Left lobe of liver (tissue), 2 donors: ENCODE measurements around the gene TM4SF20. TPM values are rescaled to one million over a fixed set of nuclear protein-coding genes. Genes with fewer than 3 reads are reported as not detected.

ENCODE experiments used
- ATAC-seq: fragments of 200-7000 bp; cut with Tn5 transposase; one replicate; pipeline ENCODE4 v1.9.1; 2020; ENCODE audit warnings: mild to moderate bottlenecking, moderate library complexity
- DNase-seq: peaks from one replicate; pipeline ENCODE4 v3.0.0-alpha.2; 2020; ENCODE audit warnings: low spot score
- total RNA-seq: library from RNA; stranded (reverse); gene quantifications from one replicate; pipeline ENCODE4 v1.2.1, GENCODE V29; 2021
- donor health status: DM: no; HTN: no; CAD: no; lungs with moderate emphysema.
- donor health status: DM: no; HTN: yes; CAD: no.

The TM4SF20 gene
- not detected for total RNA-seq

- no peak for ATAC-seq
- DNase-seq, result no peak
These were observed at the start of gene TM4SF20 for GRCh38 chr2:227379095-227379494. TSS of gene TM4SF20 (minus strand) at chr2:227379306. CDS start at chr2:227379268, 38 bp downstream.

GRCh38 chr2:227428731-227429285 lies 49.7 kb upstream of the TM4SF20 start:
- DNase-seq (no peak), ATAC-seq (no peak)

- DNase-seq (no peak), ATAC-seq (no peak)
These were observed 44.8 kb upstream of the TM4SF20 start for GRCh38 chr2:227423656-227424499.

- no peak for DNase-seq
- peak; percentile 73 for ATAC-seq
These were observed 41.3 kb upstream of the TM4SF20 start for GRCh38 chr2:227420087-227421052.

GRCh38 chr2:227416701-227417100 lies 37.6 kb upstream of the TM4SF20 start:
- no peak for DNase-seq
- ATAC-seq, result no peak

GRCh38 chr2:227415538-227416424 lies 36.7 kb upstream of the TM4SF20 start:
- ATAC-seq (peak; percentile 46), DNase-seq (no peak)

- DNase-seq (no peak), ATAC-seq (no peak)
These were observed 35.7 kb upstream of the TM4SF20 start for GRCh38 chr2:227414846-227415245.

- no peak for DNase-seq
These were observed 34.3 kb upstream of the TM4SF20 start for GRCh38 chr2:227413371-227413770.

GRCh38 chr2:227412877-227413276 lies 33.8 kb upstream of the TM4SF20 start:
- ATAC-seq (no peak), DNase-seq (no peak)

More at GRCh38 chr2:227413371-227413770, 34.3 kb upstream of the TM4SF20 start:
- no peak for ATAC-seq

GRCh38 chr2:227411990-227412350 lies 32.9 kb upstream of the TM4SF20 start:
- no peak for DNase-seq
- no peak for ATAC-seq

- no peak for ATAC-seq
- DNase-seq, result no peak
These were observed 32.3 kb upstream of the TM4SF20 start for GRCh38 chr2:227411320-227411989.

GRCh38 chr2:227410191-227410590 lies 31.1 kb upstream of the TM4SF20 start:
- DNase-seq (no peak), ATAC-seq (no peak)

- DNase-seq (peak; percentile 57), ATAC-seq (no peak)
These were observed 28.6 kb upstream of the TM4SF20 start for GRCh38 chr2:227407591-227408151.

- ATAC-seq (peak; percentile 96), DNase-seq (peak; percentile 80)
These were observed 27.3 kb upstream of the TM4SF20 start for GRCh38 chr2:227406177-227407031.

GRCh38 chr2:227404585-227405271 lies 25.6 kb upstream of the TM4SF20 start:
- no peak for ATAC-seq
- DNase-seq, result no peak

GRCh38 chr2:227402959-227403358 lies 23.9 kb upstream of the TM4SF20 start:
- no peak for ATAC-seq

GRCh38 chr2:227402321-227402720 lies 23.2 kb upstream of the TM4SF20 start:
- no peak for DNase-seq
- ATAC-seq, result no peak

More at GRCh38 chr2:227402959-227403358, 23.9 kb upstream of the TM4SF20 start:
- DNase-seq, result no peak

GRCh38 chr2:227401550-227401949 lies 22.4 kb upstream of the TM4SF20 start:
- ATAC-seq (no peak), DNase-seq (no peak)
